ENCODE measurements around the gene ACLY.
"Not testable (repeated sequence)": the region's sequence is repeated elsewhere in the genome, so short reads cannot be mapped to it uniquely, and the experiment has no call there.

The ACLY gene

DNA sequence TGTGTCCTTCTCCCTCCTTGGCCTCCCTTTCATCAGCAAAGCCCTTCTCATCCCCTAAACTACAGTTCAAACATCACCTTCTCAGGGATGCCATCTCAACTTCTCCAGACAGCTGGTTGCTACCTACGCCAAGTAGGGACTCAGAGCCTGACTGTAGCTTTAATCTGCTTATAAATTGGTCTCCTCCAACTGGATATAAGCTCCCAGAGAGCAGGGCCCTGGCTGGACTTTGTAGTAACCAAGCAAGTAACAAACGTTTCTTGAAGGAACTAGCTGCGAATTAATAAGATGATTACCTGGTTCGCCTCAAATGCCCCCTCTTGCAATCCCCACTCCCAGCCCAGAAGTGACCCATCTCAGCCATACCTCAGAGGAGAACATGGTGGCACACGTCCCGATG is 36.0 kb downstream of the ACLY start:
- Mint-ChIP-seq H3K27me3 (no peaks in the 10 kb centered on the region), H3K4me1 (ENCODE audit: low read depth) (no peaks in the 10 kb centered on the region), H3K27ac (no peak overlapping the region), H3K9me3 (no peaks in the 10 kb centered on the region), H3K4me3 (no peak overlapping the region), H3K36me3 (ENCODE audit: low read depth) (peaks cover 68% of the 10 kb centered on the region)

- Mint-ChIP-seq H3K9me3 (no peaks in the 10 kb centered on the region), H3K4me1 (ENCODE audit: low read depth) (no peaks in the 10 kb centered on the region), H3K36me3 (ENCODE audit: low read depth) (peaks cover 62% of the 10 kb centered on the region), H3K4me3 (no peak overlapping the region), H3K27me3 (no peaks in the 10 kb centered on the region), H3K27ac (no peak overlapping the region)
Measured at GRCh38 chr17:41880130-41880529, 38.6 kb downstream of the ACLY start.

GRCh38 chr17:41874293-41874670 is 44.5 kb downstream of the ACLY start:
- H3K4me1 Mint-ChIP-seq (ENCODE audit: low read depth), result peaks cover 15% of the 10 kb centered on the region

GRCh38 chr17:41873559-41874292 is 45.0 kb downstream of the ACLY start:
- peaks cover 76% of the 10 kb centered on the region for H3K36me3 Mint-ChIP-seq (ENCODE audit: low read depth)
- H3K4me3 Mint-ChIP-seq, result no peak overlapping the region
- H3K27ac Mint-ChIP-seq, result no peak overlapping the region
- H3K27me3 Mint-ChIP-seq, result no peaks in the 10 kb centered on the region
- no peaks in the 10 kb centered on the region for H3K9me3 Mint-ChIP-seq
- H3K4me1 Mint-ChIP-seq (ENCODE audit: low read depth), result peaks cover 21% of the 10 kb centered on the region

More at GRCh38 chr17:41874293-41874670, 44.5 kb downstream of the ACLY start:
- H3K9me3 Mint-ChIP-seq, H3K4me3 Mint-ChIP-seq, H3K27me3 Mint-ChIP-seq, H3K27ac Mint-ChIP-seq: not testable (repeated sequence)
- peaks cover 71% of the 10 kb centered on the region for H3K36me3 Mint-ChIP-seq (ENCODE audit: low read depth)

DNA sequence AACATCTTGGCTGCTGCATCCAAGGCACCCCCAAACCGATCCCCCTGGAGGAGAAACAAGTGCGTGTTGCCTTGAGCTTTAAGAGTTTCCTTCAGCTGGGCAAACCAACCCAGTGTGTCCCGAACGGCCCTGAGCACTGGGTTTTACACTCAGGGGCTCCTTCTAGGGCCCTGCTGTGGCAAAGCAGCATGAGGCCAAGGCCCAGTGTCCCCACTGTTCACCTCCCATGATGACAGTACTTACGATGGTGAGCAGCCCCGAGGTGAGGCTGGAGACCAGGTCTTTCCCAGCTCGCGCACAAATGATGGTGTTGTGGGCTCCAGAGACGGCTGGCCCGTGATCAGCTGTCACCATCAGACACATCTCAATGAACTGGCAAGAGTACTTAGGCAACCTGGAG is 47.0 kb downstream of the ACLY start:
- H3K27ac Mint-ChIP-seq, result peak overlapping the region; percentile 61
- no peaks in the 10 kb centered on the region for H3K9me3 Mint-ChIP-seq
- no peak overlapping the region for H3K4me3 Mint-ChIP-seq
- no peaks in the 10 kb centered on the region for H3K27me3 Mint-ChIP-seq
- peaks cover 37% of the 10 kb centered on the region for H3K4me1 Mint-ChIP-seq (ENCODE audit: low read depth)
- H3K36me3 Mint-ChIP-seq (ENCODE audit: low read depth), result peaks cover 76% of the 10 kb centered on the region

- peaks cover 39% of the 10 kb centered on the region for H3K4me1 Mint-ChIP-seq (ENCODE audit: low read depth)
- no peak overlapping the region for H3K4me3 Mint-ChIP-seq
- no peaks in the 10 kb centered on the region for H3K27me3 Mint-ChIP-seq
- no peaks in the 10 kb centered on the region for H3K9me3 Mint-ChIP-seq
- H3K36me3 Mint-ChIP-seq (ENCODE audit: low read depth), result peaks cover 73% of the 10 kb centered on the region
- peak overlapping the region; percentile 47 for H3K27ac Mint-ChIP-seq
Measured at GRCh38 chr17:41870627-41871026, 48.1 kb downstream of the ACLY start.

DNA sequence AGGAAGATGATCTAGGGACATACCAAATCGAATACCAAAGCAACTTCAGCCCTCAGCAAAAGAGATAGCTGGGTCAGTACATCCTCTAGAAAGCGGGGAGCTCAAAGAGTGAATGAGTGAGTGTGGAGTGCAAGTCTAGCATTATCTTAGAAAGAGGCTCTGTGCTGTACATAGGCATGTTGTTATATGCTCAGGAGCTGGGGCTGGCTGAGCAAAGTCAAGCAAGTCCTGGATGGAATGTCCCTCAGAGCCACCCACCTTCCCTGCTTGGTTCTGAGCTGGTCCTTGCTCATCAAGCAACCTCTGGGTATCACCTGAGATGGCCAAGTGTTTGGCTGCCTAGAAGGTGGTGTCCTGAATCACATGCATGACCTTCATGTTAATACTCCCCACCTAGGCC is 48.7 kb downstream of the ACLY start:
- Mint-ChIP-seq H3K9me3 (no peaks in the 10 kb centered on the region), H3K36me3 (ENCODE audit: low read depth) (peaks cover 72% of the 10 kb centered on the region), H3K27me3 (no peaks in the 10 kb centered on the region), H3K27ac (peak overlapping the region; percentile 47), H3K4me1 (ENCODE audit: low read depth) (peaks cover 42% of the 10 kb centered on the region), H3K4me3 (no peak overlapping the region)

DNA sequence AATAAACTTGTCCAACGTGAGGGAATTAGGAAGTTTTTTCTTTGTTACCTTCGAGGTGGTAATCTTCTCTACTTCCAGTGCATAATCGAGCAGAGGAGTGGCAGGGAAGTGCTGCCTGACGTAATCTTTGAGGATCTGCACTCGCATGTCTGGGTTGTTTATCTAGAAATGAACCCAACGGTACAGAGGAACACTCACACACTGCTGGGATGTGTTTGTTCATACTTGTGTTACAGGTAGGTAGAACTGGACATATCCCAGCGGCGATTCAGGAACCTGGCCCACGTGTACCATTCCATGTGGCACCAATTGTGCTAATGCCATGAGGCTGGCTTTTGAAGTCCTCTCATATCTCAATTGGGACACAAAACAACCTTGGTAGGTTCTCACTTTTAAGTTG is 49.3 kb downstream of the ACLY start:
- no peaks in the 10 kb centered on the region for H3K27me3 Mint-ChIP-seq
- peaks cover 67% of the 10 kb centered on the region for H3K36me3 Mint-ChIP-seq (ENCODE audit: low read depth)
- H3K4me1 Mint-ChIP-seq (ENCODE audit: low read depth), result peaks cover 42% of the 10 kb centered on the region
- no peaks in the 10 kb centered on the region for H3K9me3 Mint-ChIP-seq
- peak overlapping the region; percentile 83 for H3K27ac Mint-ChIP-seq
- H3K4me3 Mint-ChIP-seq, result peak overlapping the region; percentile 50

DNA sequence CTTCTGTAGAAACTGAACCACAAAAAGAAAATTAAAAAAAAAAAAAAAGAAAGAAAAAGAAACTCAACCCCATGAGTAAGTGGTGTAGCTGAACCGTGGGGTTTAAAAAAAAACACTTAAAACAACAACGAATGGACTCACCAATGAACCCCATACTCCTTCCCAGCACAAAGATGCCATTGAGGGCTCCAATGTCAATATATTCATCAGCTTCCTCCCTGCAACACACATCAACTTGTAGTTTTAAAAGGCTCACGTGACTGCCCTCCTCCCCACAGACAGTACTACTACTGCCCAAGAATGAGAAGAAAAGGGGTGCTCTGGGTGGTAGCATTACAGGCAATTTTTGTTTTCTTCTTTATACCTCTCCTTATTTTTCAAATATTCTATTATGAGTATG is 50.2 kb downstream of the ACLY start:
- Mint-ChIP-seq H3K27ac (peak overlapping the region; percentile 83), H3K4me1 (ENCODE audit: low read depth) (peaks cover 42% of the 10 kb centered on the region), H3K36me3 (ENCODE audit: low read depth) (peaks cover 62% of the 10 kb centered on the region), H3K27me3 (no peaks in the 10 kb centered on the region), H3K4me3 (peak overlapping the region; percentile 50), H3K9me3 (no peaks in the 10 kb centered on the region)

GRCh38 chr17:41865596-41865893 is 53.2 kb downstream of the ACLY start:
- Mint-ChIP-seq H3K36me3 (ENCODE audit: low read depth) (peaks cover 38% of the 10 kb centered on the region), H3K4me1 (ENCODE audit: low read depth) (peaks cover 48% of the 10 kb centered on the region), H3K9me3 (no peaks in the 10 kb centered on the region), H3K27me3 (no peaks in the 10 kb centered on the region), H3K27ac (peak overlapping the region; percentile 76), H3K4me3 (no peak overlapping the region)

DNA sequence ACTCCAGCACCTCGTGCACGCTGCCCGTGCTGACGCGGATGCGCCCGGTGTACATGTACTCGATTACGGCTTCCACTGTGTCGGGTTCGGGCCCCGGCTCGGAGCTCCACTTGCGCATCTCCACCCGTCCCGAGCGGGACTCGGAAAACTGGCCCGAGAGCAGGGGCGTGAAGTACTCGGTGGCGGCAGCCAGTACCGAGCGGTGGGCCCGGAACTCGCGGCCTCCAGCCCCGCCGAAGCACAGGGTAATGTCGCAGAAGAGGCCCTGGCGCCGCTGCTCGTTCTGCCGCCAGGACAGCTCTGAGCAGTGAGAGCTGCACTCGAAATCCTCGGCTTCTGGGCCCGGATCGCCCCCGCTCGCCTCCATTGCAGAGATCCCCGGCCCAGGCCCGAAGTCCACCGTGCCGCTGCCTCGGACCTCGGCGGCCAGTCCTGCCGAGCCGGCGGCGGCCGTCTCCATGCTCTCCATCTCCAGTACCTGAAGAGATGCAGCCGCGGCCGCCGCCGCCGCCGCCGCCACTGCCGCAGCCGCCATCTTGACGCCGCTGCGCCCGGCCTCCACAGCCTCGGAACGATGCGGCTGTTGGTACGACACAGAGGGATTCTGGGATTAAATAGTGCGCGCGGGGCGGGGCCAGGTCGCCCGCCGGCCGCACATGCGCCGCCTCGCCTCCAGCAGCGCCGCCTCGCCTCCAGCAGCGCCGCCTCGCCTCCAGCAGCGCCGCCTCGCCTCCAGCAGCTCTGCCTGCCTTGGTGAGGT is 53.7 kb downstream of the ACLY start, which contains the start of gene KLHL11:
TSS of gene KLHL11 (minus strand) at position 588 of the 760 bp plus-strand sequence. CDS start at position 535, 53 bp downstream.
- Mint-ChIP-seq H3K9me3 (no peaks in the 10 kb centered on the region), H3K4me1 (ENCODE audit: low read depth) (peaks cover 44% of the 10 kb centered on the region), H3K36me3 (ENCODE audit: low read depth) (peaks cover 34% of the 10 kb centered on the region), H3K27ac (peak within 1 kb of the TSS; percentile 76), H3K4me3 (no peak within 1 kb of the TSS), H3K27me3 (no peaks in the 10 kb centered on the region)

DNA sequence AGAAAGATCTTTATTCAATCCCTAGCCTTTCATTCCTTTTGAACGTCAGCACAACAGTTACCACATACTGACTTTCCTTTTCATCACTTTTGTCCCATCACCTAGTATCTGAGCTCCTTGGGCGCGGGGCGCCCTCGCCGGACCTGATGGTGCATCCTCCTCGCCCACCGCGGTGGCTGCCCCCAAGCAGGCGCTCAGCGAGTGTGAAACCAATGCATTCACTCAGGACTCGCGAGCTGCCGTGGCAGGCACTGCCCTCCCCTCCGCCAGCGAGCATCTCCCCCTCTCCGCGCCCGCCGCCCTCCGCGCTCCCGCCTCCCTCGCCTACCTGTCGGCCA is 54.3 kb downstream of the ACLY start:
- Mint-ChIP-seq H3K36me3 (ENCODE audit: low read depth) (peaks cover 33% of the 10 kb centered on the region), H3K27me3 (no peaks in the 10 kb centered on the region), H3K27ac (no peak overlapping the region), H3K4me3 (no peak overlapping the region), H3K9me3 (no peaks in the 10 kb centered on the region), H3K4me1 (ENCODE audit: low read depth) (peaks cover 39% of the 10 kb centered on the region)

DNA sequence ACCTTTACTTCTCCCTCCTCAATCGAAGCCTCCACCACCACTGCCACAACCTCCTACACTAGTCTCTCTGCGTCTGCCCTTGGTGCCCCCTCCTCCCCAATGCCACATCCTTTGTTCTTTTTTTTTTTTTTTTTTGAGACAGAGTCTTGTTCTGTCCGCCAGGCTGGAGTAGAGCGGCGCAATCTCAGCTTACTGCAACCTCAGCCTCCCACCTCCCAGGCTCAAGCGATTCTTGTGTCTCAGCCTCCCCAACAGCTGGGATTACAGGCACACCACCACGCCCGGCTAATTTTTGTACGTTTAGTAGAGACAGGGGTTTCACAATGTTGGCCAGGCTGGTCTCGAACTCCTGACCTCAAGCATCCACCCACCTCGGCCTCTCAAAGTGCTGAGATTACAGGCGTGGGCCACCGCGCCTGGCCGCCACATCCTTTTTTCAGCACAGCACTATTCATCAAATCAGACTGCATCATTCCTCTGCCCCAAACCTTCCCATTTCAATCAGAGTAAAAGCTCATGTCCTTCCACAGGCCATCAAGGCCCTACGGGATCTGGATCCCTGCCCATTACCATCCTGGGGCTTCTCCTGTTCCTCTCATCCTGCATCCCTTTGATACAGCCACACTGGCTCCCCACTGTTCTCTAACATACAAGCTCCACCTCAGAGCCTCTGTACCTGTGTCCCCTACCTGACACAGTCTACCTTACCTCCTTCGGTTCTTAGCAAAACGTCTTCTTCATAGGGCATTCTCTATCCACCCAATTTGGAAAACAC is 55.5 kb downstream of the ACLY start:
- Mint-ChIP-seq H3K4me1 (ENCODE audit: low read depth) (peaks cover 30% of the 10 kb centered on the region), H3K36me3 (ENCODE audit: low read depth) (peaks cover 21% of the 10 kb centered on the region), H3K9me3 (no peaks in the 10 kb centered on the region), H3K27me3 (no peaks in the 10 kb centered on the region), H3K4me3 (no peak overlapping the region), H3K27ac (no peak overlapping the region)

- Mint-ChIP-seq H3K4me3 (no peak overlapping the region), H3K27me3 (no peaks in the 10 kb centered on the region), H3K27ac (no peak overlapping the region)
Measured at GRCh38 chr17:41860254-41860931, 58.4 kb downstream of the ACLY start.

GRCh38 chr17:41851382-41851781 is 67.4 kb downstream of the ACLY start:
- not testable (repeated sequence) for H3K9me3 Mint-ChIP-seq, H3K27ac Mint-ChIP-seq, H3K27me3 Mint-ChIP-seq, H3K4me3 Mint-ChIP-seq
- H3K36me3 Mint-ChIP-seq (ENCODE audit: low read depth), result peaks cover 30% of the 10 kb centered on the region
- H3K4me1 Mint-ChIP-seq (ENCODE audit: low read depth), result peaks cover 26% of the 10 kb centered on the region

More at GRCh38 chr17:41860254-41860931, 58.4 kb downstream of the ACLY start:
- Mint-ChIP-seq H3K4me1 (ENCODE audit: low read depth) (peaks cover 15% of the 10 kb centered on the region), H3K9me3 (no peaks in the 10 kb centered on the region), H3K36me3 (ENCODE audit: low read depth) (peaks cover 5% of the 10 kb centered on the region)

Measured in stimulated activated naive CD8-positive, alpha-beta T cell treated with anti-CD3 and anti-CD28 coated beads, Interleukin-15, Interleukin-2, amounts not matched to agents 100 ng/mL and 50 ng/mL, for 24 hours (primary cell).